ENCODE measurements around the gene HOMER2. TPM values are rescaled to one million over a fixed set of nuclear protein-coding genes. Genes with fewer than 3 reads are reported as not detected.

The HOMER2 gene
- total and polyA plus RNA-seq, 2 of the 4 experiments (the other 2 are of a cell fraction), result 0.54 to 0.79 TPM

GRCh38 chr15:82978438-82978837 is 25.9 kb upstream of the HOMER2 start:
- Histone ChIP-seq H4K5ac (ENCODE audit: low read depth, low read length) (no peak overlapping the region), H3K9ac (ENCODE audit: low read depth, low read length) (no peak overlapping the region), H3K9me1 (ENCODE audit: insufficient read depth, low read length) (no peaks in the 10 kb centered on the region), H3K23ac (ENCODE audit: low read depth, low read length) (no peak overlapping the region), H2AK9ac (replicated peaks; ENCODE audit: low read depth, low read length, poor library complexity) (no peak overlapping the region), H4K91ac (ENCODE audit: insufficient read depth, low read depth, low read length) (no peak overlapping the region), H2AK5ac (ENCODE audit: low read depth, low read length) (no peak overlapping the region), H3K14ac (replicated peaks; ENCODE audit: low read depth, low read length) (no peak overlapping the region), H3K4ac (ENCODE audit: low read depth, low read length) (no peak overlapping the region), H2BK120ac (ENCODE audit: low read depth, low read length) (no peak overlapping the region), H3K56ac (ENCODE audit: extremely low read depth, insufficient read depth, low read length) (no peak overlapping the region), H3K79me1 (ENCODE audit: low read depth in 1 of 2, low read length in 2 of 2) (no peaks in the 10 kb centered on the region), H4K8ac (ENCODE audit: low read depth in 2 of 2, low read length in 2 of 2) (no peak overlapping the region), H2AFZ (replicated peaks; ENCODE audit: low read length, poor library complexity) (no peak overlapping the region), H3K4me2 (ENCODE audit: low read depth, low read length) (no peak overlapping the region), H2BK5ac (ENCODE audit: low read depth, low read length, poor library complexity, severe bottlenecking) (no peak overlapping the region), H2BK15ac (ENCODE audit: low read depth, low read length) (no peak overlapping the region), H4K20me1 (ENCODE audit: insufficient read depth, low read length) (no peaks in the 10 kb centered on the region), H3K9me3 (ENCODE audit: control insufficient read depth, insufficient read depth, low read length) (no peaks in the 10 kb centered on the region), H3K18ac (ENCODE audit: low read depth, low read length) (no peak overlapping the region), H3K36me3 (ENCODE audit: control insufficient read depth, insufficient read depth, low read length) (no peaks in the 10 kb centered on the region), H3K27me3 (ENCODE audit: control insufficient read depth, insufficient read depth, low read length) (no peaks in the 10 kb centered on the region), H3K27ac (ENCODE audit: insufficient read depth, low read length) (no peak overlapping the region), H2BK20ac (ENCODE audit: low read depth, low read length) (no peak overlapping the region), H3K4me1 (ENCODE audit: control insufficient read depth, insufficient read depth, low read length) (no peaks in the 10 kb centered on the region), H3K4me3 (ENCODE audit: insufficient read depth, low read depth, low read length) (no peak overlapping the region)
- no CpG with 5 or more reads among the region's 5 CpGs for WGBS, 2 experiments (ENCODE audit: extremely low coverage in 2 of 2, insufficient read length in 1 of 2)
- ChIA-PET CTCF (no interaction called here), POLR2A (ENCODE audit: unreplicated experiment) (no interaction called here)
- DNase-seq (no peak), ATAC-seq (ENCODE audit: low read depth) (no peak)
- no TSS peak for BruUV-seq (replicated peaks)
- dilution Hi-C loops (cut with HindIII; ENCODE audit: low sequenced_read_pairs, unreplicated experiment) (no loop called here), in situ Hi-C loops (cut with MboI; ENCODE audit: low sequenced_read_pairs) (no loop called here), intact Hi-C loops (cut with micrococcal nuclease) (no loop called here)
- TF ChIP-seq CTCF (conservative IDR thresholded peaks at IDR 0.05; ENCODE audit: low read depth, low read length) (no peak), SMC3 (IDR thresholded peaks at IDR 0.05; ENCODE audit: low read depth, low read length) (no peak), BHLHE40 (IDR thresholded peaks at IDR 0.05; ENCODE audit: low read depth, low read length) (no peak), RCOR1 (IDR thresholded peaks at IDR 0.05; ENCODE audit: insufficient replicate concordance, low read length) (no peak), MAFK (IDR thresholded peaks at IDR 0.05; ENCODE audit: low read depth, low read length) (no peak)
